CD4-positive, alpha-beta T cell treated with Interleukin-4 for 4 hours (primary cell): Measurements from ENCODE around the gene CINP.

Source experiments
- DNase-seq: peaks from one replicate; pipeline ENCODE4 v3.0.0-alpha.2; 2020

CINP gene

GRCh38 chr14:102362545-102363181, at the start of gene CINP, which contains the start of gene TECPR2:
Gene CINP (minus strand): TSS chr14:102362890. CDS start chr14:102362851, 39 bp downstream.
Gene TECPR2 (plus strand): TSS chr14:102362941. CDS start chr14:102376722, 13,781 bp downstream.
- peak; percentile 94 for DNase-seq

- no peak for DNase-seq
These were observed 46.0 kb upstream of the CINP start for GRCh38 chr14:102408724-102409123.

- no peak for DNase-seq
These were observed 44.6 kb upstream of the CINP start for GRCh38 chr14:102407258-102407657.

GRCh38 chr14:102403028-102403427, 40.3 kb upstream of the CINP start:
- DNase-seq: no peak

- no peak for DNase-seq
These were observed 33.8 kb upstream of the CINP start for GRCh38 chr14:102396521-102396920.

- DNase-seq: no peak
These were observed 32.2 kb upstream of the CINP start for GRCh38 chr14:102394717-102395375.

- no peak for DNase-seq
These were observed 29.8 kb upstream of the CINP start for GRCh38 chr14:102392506-102392905.

GRCh38 chr14:102390064-102390855, 27.6 kb upstream of the CINP start:
- no peak for DNase-seq

- no peak for DNase-seq
These were observed 26.6 kb upstream of the CINP start for GRCh38 chr14:102389246-102389645.

GRCh38 chr14:102387086-102387485, 24.4 kb upstream of the CINP start:
- no peak for DNase-seq

GRCh38 chr14:102378830-102379229, 16.1 kb upstream of the CINP start:
- DNase-seq: no peak

- DNase-seq: no peak
These were observed 15.0 kb upstream of the CINP start for GRCh38 chr14:102377696-102378095.

- no peak for DNase-seq
These were observed 12.4 kb upstream of the CINP start for GRCh38 chr14:102375119-102375518.

GRCh38 chr14:102374264-102374663, 11.6 kb upstream of the CINP start:
- no peak for DNase-seq

GRCh38 chr14:102373110-102373509, 10.4 kb upstream of the CINP start:
- DNase-seq: no peak

- no peak for DNase-seq
These were observed 8.7 kb upstream of the CINP start for GRCh38 chr14:102371361-102371760.

GRCh38 chr14:102370305-102370809, 7.7 kb upstream of the CINP start:
- DNase-seq: no peak

GRCh38 chr14:102363182-102363943, 673 bp upstream of the CINP start:
- peak; percentile 8 for DNase-seq

GRCh38 chr14:102362084-102362483, 606 bp downstream of the CINP start:
- DNase-seq: peak; percentile 50

GRCh38 chr14:102360388-102360787, 2.3 kb downstream of the CINP start:
- DNase-seq: no peak

- DNase-seq: no peak
These were observed 3.3 kb downstream of the CINP start for GRCh38 chr14:102359341-102359740.

GRCh38 chr14:102356280-102356679, 6.4 kb downstream of the CINP start:
- DNase-seq: no peak

- no peak for DNase-seq
These were observed 9.5 kb downstream of the CINP start for GRCh38 chr14:102353126-102353619.
